Activated B cell treated with CpG ODN at 0.5 μM for 24 hours (primary cell): ENCODE measurements around the gene TBC1D8. TPM values are rescaled to one million over a fixed set of nuclear protein-coding genes. Genes with fewer than 3 reads are reported as not detected.

Experiments used
- ATAC-seq: fragments of 200-7000 bp; cut with Tn5 transposase; one replicate; pipeline ENCODE4 v1.10.0; 2021; ENCODE audit warnings: low read depth, mild to moderate bottlenecking, moderate library complexity
- CTCF ChIA-PET: fragments of 350-600 bp; sonication (Branson Sonifier 250); formaldehyde crosslinking; loops from one replicate; lab custom pipeline; 2021; ENCODE audit warnings: antibody characterized with exemption; lab: Charles Lee
- POLR2A ChIA-PET: fragments of 350-600 bp; sonication (Branson Sonifier 250); formaldehyde crosslinking; loops from one replicate; lab custom pipeline; 2021; ENCODE audit warnings: antibody characterized with exemption; lab: Charles Lee
- DNase-seq: peaks from one replicate; pipeline ENCODE4 v3.0.0; 2022
- H3K27ac Mint-ChIP-seq: one replicate; pipeline ENCODE4 v1.8.0; 2020; ENCODE audit warnings: mixed read lengths
- H3K27me3 Mint-ChIP-seq: one replicate; pipeline ENCODE4 v1.8.0; 2021; ENCODE audit warnings: mixed read lengths
- H3K36me3 Mint-ChIP-seq: one replicate; pipeline ENCODE4 v1.8.0; 2021; ENCODE audit warnings: low read depth, mixed read lengths
- H3K4me1 Mint-ChIP-seq: one replicate; pipeline ENCODE4 v1.8.0; 2021; ENCODE audit warnings: mixed read lengths
- H3K4me3 Mint-ChIP-seq: one replicate; pipeline ENCODE4 v1.8.0; 2020; ENCODE audit warnings: mild to moderate bottlenecking, mixed read lengths
- H3K9me3 Mint-ChIP-seq: one replicate; pipeline ENCODE4 v1.8.0; 2020; ENCODE audit warnings: mixed read lengths
- intact Hi-C: fragments of 100-400 bp; cut with micrococcal nuclease; formaldehyde crosslinking; loops from one replicate; pipeline ENCODE4 v1.15.1; 2024
- total RNA-seq: library from RNA; stranded (reverse); gene quantifications from 2 replicates; pipeline ENCODE4 v1.2.3, GENCODE V29; 2022
- TF ChIP-seq, protein P1 (sequence below): fragments of 200-600 bp; IDR thresholded peaks from one replicate; pipeline ENCODE4 v1.8.0; 2022; ENCODE audit warnings: antibody characterized with exemption, mild to moderate bottlenecking

The TBC1D8 gene
- total RNA-seq, 1 donor from 2014 or later: 4.7 TPM

DNA sequence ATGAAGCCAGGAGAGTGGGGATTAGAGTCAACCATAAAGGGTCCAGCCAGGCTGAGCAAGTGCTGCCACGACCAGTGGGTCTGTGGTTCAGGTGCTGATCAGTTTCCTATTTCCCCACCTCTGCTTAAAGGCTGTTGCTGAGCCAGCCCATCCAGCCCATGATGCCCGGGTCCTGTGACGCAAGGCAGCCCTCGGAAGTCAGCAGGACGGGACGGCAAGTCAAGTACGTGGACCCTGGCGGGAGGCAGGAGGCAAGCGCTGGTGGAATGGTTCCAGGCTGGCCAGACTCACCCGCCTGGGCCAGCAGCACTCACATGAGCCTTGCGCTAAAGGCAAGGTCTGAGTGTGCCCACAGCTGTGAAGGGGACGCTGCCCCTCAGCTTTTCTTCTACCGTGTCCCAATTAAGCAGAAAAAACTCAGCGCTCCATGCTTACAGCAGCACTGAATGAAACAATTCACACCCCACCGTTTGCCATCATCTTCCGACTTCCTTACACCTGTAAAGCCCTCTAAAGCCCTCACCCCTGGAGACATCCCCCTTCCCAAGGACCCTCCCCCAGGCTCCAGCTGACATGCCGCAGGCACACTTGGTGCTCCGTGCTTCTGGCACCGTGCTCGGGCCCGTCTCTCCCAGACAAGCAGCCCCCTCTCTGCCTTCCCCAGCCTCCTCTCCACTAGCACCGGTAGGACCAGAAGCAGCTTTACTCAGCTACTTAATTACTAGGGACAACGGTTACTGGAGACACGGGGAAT lies 160.4 kb downstream of the TBC1D8 start:
- ATAC-seq (no peak), DNase-seq (no peak)
- Mint-ChIP-seq H3K27ac (no peak overlapping the region), H3K9me3 (no peaks in the 10 kb centered on the region), H3K4me3 (no peak overlapping the region), H3K27me3 (no peaks in the 10 kb centered on the region), H3K4me1 (peaks cover 5% of the 10 kb centered on the region), H3K36me3 (no peaks in the 10 kb centered on the region)
- TF ChIP-seq, protein P1, sequence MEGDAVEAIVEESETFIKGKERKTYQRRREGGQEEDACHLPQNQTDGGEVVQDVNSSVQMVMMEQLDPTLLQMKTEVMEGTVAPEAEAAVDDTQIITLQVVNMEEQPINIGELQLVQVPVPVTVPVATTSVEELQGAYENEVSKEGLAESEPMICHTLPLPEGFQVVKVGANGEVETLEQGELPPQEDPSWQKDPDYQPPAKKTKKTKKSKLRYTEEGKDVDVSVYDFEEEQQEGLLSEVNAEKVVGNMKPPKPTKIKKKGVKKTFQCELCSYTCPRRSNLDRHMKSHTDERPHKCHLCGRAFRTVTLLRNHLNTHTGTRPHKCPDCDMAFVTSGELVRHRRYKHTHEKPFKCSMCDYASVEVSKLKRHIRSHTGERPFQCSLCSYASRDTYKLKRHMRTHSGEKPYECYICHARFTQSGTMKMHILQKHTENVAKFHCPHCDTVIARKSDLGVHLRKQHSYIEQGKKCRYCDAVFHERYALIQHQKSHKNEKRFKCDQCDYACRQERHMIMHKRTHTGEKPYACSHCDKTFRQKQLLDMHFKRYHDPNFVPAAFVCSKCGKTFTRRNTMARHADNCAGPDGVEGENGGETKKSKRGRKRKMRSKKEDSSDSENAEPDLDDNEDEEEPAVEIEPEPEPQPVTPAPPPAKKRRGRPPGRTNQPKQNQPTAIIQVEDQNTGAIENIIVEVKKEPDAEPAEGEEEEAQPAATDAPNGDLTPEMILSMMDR: no peak
- ChIA-PET POLR2A (interaction anchor here (0.6 kb wide), 1 partner anchor 1348 kb away, joined by 7 read pairs; no protein-coding TSS in a partner anchor), CTCF (interaction anchor here (1.0 kb wide), 1 partner anchor 381 kb away, joined by 3 read pairs; no protein-coding TSS in a partner anchor)
- intact Hi-C loops: loop anchor here (5.0 kb wide), 1 partner anchor 1434 kb away; no protein-coding TSS in a partner anchor

- Mint-ChIP-seq H3K27me3 (no peaks in the 10 kb centered on the region), H3K9me3 (no peaks in the 10 kb centered on the region), H3K27ac (no peak overlapping the region), H3K36me3 (no peaks in the 10 kb centered on the region), H3K4me3 (no peak overlapping the region), H3K4me1 (peaks cover 5% of the 10 kb centered on the region)
- DNase-seq: no peak
- CTCF ChIA-PET: no interaction called here
- TF ChIP-seq, protein P1: no peak
- intact Hi-C loops: loop anchor here (5.0 kb wide), 1 partner anchor 1433 kb away; no protein-coding TSS in a partner anchor
- no peak for ATAC-seq
- POLR2A ChIA-PET: interaction anchor here (0.6 kb wide), 1 partner anchor 1348 kb away, joined by 7 read pairs; no protein-coding TSS in a partner anchor
Observed at GRCh38 chr2:100990166-100990565, 161.0 kb downstream of the TBC1D8 start.

DNA sequence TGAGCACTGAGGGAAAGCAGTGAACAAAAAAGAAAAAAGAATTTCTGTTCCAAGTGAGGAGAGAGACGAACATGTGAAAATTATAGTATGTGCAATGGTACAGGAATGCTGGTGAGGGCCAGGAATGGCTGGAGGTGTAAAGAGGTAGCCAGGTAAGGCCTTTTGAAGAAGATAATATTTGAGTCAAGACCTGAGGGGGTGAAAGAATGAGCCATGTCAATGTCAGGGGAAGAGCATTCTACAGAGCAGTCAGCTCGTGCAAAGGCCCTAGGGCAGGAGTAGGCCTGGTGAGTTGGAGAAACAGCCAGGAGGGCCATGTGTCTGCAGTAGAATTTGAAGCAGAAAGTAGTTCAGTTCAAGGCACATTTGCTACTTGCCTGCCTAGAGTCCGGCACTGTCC lies 161.5 kb downstream of the TBC1D8 start:
- peaks cover 5% of the 10 kb centered on the region for H3K4me1 Mint-ChIP-seq
- DNase-seq: no peak
- no peak for ATAC-seq
- H3K9me3 Mint-ChIP-seq: no peaks in the 10 kb centered on the region
- ChIA-PET CTCF (interaction anchor here (0.8 kb wide), 1 partner anchor 727 kb away, joined by 3 read pairs; no protein-coding TSS in a partner anchor), POLR2A (no interaction called here)
- intact Hi-C loops: loop anchor here (5.0 kb wide), 1 partner anchor 1432 kb away; no protein-coding TSS in a partner anchor
- TF ChIP-seq, protein P1: no peak
- H3K36me3 Mint-ChIP-seq: no peaks in the 10 kb centered on the region
- H3K27me3 Mint-ChIP-seq: peaks cover 3% of the 10 kb centered on the region
- no peak overlapping the region for H3K27ac Mint-ChIP-seq
- H3K4me3 Mint-ChIP-seq: no peak overlapping the region

DNA sequence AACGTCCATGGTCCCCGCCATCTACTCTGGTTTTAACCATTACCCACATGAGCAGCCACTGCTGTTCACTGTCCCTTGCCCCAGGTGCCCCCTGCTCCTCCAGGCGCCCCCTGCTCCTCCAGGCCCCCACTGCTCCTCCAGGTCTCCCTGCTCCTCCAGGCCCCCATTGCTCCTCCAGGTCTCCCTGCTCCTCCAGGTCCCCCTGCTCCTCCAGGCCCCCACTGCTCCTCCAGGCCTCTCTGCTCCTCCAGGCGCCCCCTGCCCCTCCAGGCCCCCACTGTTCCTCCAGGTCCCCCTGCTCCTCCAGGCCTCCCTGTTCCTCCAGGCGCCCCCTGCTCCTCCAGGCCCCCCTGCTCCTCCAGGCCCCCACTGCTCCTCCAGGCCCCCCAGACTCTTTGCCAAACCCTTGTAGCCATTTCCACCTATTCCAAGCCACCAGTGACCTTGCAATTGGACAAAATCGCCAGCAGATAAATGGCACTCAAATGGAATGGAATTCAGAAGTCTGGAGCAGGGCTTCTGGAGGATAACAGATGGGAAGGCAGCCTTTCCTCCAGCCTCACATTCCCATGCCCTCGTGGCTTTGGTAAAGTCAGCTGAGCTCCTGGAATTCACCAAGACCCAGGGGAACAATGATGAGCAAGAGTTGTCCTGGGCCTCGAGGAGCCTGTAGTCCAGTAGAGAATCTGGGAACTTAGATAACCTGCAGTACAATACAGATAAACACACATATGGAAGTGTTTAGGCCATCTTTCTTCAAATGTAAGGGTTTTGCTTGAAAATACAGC lies 162.4 kb downstream of the TBC1D8 start:
- intact Hi-C loops: no loop called here
- H3K9me3 Mint-ChIP-seq: no peaks in the 10 kb centered on the region
- H3K4me1 Mint-ChIP-seq: peaks cover 5% of the 10 kb centered on the region
- no peak overlapping the region for H3K27ac Mint-ChIP-seq
- DNase-seq (no peak), ATAC-seq (no peak)
- H3K27me3 Mint-ChIP-seq: peaks cover 3% of the 10 kb centered on the region
- H3K4me3 Mint-ChIP-seq: no peak overlapping the region
- TF ChIP-seq, protein P1: no peak
- CTCF ChIA-PET: interaction anchor here (0.8 to 4.5 kb wide), 3 partner anchors 381 to 726 kb away, joined by 3 to 47 read pairs (median 10); no protein-coding TSS in a partner anchor
- H3K36me3 Mint-ChIP-seq: no peaks in the 10 kb centered on the region
- POLR2A ChIA-PET: no interaction called here
